Activated CD4-positive, alpha-beta memory T cell treated with anti-CD3 and anti-CD28 coated beads for 36 hours (primary cell): ENCODE results near the gene CLN6. TPM values are rescaled to one million over a fixed set of nuclear protein-coding genes. Genes with fewer than 3 reads are reported as not detected.
A peak's percentile ranks its signal among the peaks of the same experiment; 100 is the strongest.

ENCODE experiments used
- CTCF ChIA-PET: fragments of 350-600 bp; sonication (Branson Sonifier 250); formaldehyde crosslinking; loops from one replicate; lab custom pipeline; 2021; ENCODE audit warnings: antibody characterized with exemption, inconsistent platforms; lab: Charles Lee
- POLR2A ChIA-PET: fragments of 350-600 bp; sonication (Branson Sonifier 250); formaldehyde crosslinking; loops from one replicate; lab custom pipeline; 2021; ENCODE audit warnings: antibody characterized with exemption; lab: Charles Lee
- DNase-seq: peaks from one replicate; pipeline ENCODE4 v3.0.0-alpha.2; 2020
- H3K27ac Mint-ChIP-seq: one replicate; pipeline ENCODE4 v1.8.0; 2021; ENCODE audit warnings: mixed read lengths
- H3K27me3 Mint-ChIP-seq: one replicate; pipeline ENCODE4 v1.8.0; 2021; ENCODE audit warnings: mixed read lengths
- H3K36me3 Mint-ChIP-seq: one replicate; pipeline ENCODE4 v1.8.0; 2021; ENCODE audit warnings: mixed read lengths
- H3K4me1 Mint-ChIP-seq: one replicate; pipeline ENCODE4 v1.8.0; 2021; ENCODE audit warnings: low read depth, mixed read lengths
- H3K4me3 Mint-ChIP-seq: one replicate; pipeline ENCODE4 v1.8.0; 2021; ENCODE audit warnings: mild to moderate bottlenecking, mixed read lengths
- H3K9me3 Mint-ChIP-seq: one replicate; pipeline ENCODE4 v1.8.0; 2021; ENCODE audit warnings: mixed read lengths
- intact Hi-C: fragments of 100-400 bp; cut with micrococcal nuclease; formaldehyde crosslinking; loops from one replicate; pipeline ENCODE4 v1.15.1; 2023
- total RNA-seq, 2 experiments: library from RNA; stranded (reverse); gene quantifications; one replicate each; pipeline ENCODE4 v1.2.3, GENCODE V29; 2021

The CLN6 gene
- total RNA-seq, 2 experiments from 2014 or later, result 32.9 to 34.2 TPM

DNA sequence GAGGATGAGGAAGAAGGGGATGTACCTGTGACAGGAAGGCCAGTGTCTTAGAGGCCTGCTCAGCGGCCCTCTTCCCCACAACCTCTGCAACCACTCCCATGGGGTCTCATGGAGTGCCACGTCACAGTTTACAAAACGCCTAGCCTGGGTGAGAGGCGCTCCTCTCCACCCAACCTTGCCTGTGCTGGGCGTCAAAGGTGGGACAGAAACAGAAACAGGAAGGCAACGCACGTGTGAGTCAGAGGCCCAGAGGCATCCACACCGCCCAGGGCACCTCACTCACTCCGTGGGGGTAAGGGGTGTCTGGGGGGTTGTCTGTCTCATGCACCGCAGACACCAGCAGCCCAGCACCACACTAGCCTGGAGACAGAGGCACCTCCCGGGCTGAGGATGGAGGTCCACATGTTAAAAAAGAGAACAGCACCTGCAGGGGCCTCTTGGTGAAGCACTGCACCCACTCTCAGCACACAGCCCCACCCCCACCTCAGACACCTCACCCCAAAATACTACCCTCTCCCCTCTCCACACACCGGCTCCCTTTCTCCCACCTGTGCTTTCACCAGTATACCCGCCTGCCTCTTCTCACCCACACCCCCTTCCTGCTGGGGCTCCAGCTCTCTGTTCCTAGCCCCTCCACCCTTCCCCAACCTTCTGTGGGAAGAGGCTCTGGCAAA, 19.7 kb downstream of the CLN6 start:
- Mint-ChIP-seq H3K9me3 (no peaks in the 10 kb centered on the region), H3K4me3 (no peak overlapping the region), H3K4me1 (peaks cover 23% of the 10 kb centered on the region), H3K27ac (peak overlapping the region; percentile 51), H3K36me3 (no peaks in the 10 kb centered on the region), H3K27me3 (no peaks in the 10 kb centered on the region)
- ChIA-PET CTCF (interaction anchor here (0.8 to 3.6 kb wide), 3 partner anchors 10 to 346 kb away, joined by 5 to 16 read pairs (median 5); no protein-coding TSS in a partner anchor), POLR2A (interaction anchor here (1.1 kb wide), 1 partner anchor 20 kb away, joined by 4 read pairs; the partner anchor contains the start of gene CLN6)
- intact Hi-C loops, result loop anchor here (2.0 kb wide), 2 partner anchors 19 to 347 kb away; partner anchors contain the start of gene CLN6
- peak; percentile 54 for DNase-seq

DNA sequence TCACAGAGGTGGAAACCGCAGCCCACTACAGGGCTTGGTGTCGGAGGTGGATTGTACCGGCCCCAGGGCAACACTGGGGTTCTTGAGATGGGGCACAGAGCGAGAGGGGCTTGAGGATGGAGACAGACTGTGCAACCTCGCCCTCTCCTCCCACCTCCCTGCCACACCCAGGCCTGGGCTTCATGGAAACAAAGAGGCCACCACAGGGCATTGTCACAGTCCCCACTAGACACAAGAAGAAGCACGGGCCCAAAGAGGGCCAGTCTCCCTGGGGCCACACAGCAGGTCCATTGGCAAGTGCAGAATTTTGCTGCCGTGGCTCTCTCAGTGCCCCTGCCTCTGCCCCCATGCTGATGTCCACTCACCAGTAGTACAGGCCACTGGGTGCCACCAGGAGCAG, 20.3 kb downstream of the CLN6 start:
- Mint-ChIP-seq H3K27me3 (no peaks in the 10 kb centered on the region), H3K36me3 (no peaks in the 10 kb centered on the region), H3K4me3 (no peak overlapping the region), H3K9me3 (no peaks in the 10 kb centered on the region), H3K4me1 (peaks cover 23% of the 10 kb centered on the region), H3K27ac (peak overlapping the region; percentile 51)
- DNase-seq, result no peak
- intact Hi-C loops, result loop anchor here (2.0 kb wide), 2 partner anchors 20 to 346 kb away; partner anchors contain the start of gene CLN6
- ChIA-PET CTCF (interaction anchor here (3.6 kb wide), 1 partner anchor 346 kb away, joined by 16 read pairs; no protein-coding TSS in a partner anchor), POLR2A (interaction anchor here (1.1 kb wide), 1 partner anchor 20 kb away, joined by 4 read pairs; the partner anchor contains the start of gene CLN6)

DNA sequence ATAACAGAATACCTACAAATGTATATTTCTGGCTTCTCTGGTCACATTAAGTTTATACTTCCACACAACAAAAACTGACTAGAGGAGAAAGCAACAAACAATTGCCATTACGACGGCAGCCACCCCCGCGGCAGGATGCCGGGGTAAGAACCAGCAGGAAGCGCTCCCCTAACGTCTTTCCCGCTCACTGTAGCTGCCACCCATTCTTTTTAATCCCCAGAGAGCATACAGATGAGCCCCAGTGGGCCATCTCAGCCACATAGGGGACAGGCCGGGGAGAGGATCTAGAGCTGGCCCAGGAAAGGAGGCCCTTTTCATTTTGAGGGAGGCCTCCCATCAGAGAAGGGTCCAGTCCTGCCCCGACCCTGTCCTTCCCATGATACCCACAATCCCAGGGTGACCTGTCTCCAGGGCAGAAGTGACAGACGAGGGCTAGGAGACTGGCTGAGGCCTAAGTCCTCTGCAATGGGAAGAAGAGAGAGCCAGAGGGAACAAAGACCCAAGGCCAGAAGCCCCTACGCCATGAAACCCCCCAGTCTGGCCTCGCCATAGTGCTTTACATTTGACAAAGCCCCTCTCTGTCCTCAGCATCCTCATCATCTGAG, 20.8 kb downstream of the CLN6 start:
- CTCF ChIA-PET, result interaction anchor here (3.6 kb wide), 1 partner anchor 345 kb away, joined by 16 read pairs; no protein-coding TSS in a partner anchor
- Mint-ChIP-seq H3K9me3 (no peaks in the 10 kb centered on the region), H3K27ac (no peak overlapping the region), H3K4me1 (peaks cover 23% of the 10 kb centered on the region), H3K27me3 (no peaks in the 10 kb centered on the region), H3K36me3 (no peaks in the 10 kb centered on the region), H3K4me3 (no peak overlapping the region)
- peak; percentile 29 for DNase-seq
- intact Hi-C loops, result loop anchor here (2.0 kb wide), 2 partner anchors 20 to 346 kb away; partner anchors contain the start of gene CLN6
- POLR2A ChIA-PET, result interaction anchor here (1.1 kb wide), 1 partner anchor 21 kb away, joined by 4 read pairs; the partner anchor contains the start of gene CLN6

DNA sequence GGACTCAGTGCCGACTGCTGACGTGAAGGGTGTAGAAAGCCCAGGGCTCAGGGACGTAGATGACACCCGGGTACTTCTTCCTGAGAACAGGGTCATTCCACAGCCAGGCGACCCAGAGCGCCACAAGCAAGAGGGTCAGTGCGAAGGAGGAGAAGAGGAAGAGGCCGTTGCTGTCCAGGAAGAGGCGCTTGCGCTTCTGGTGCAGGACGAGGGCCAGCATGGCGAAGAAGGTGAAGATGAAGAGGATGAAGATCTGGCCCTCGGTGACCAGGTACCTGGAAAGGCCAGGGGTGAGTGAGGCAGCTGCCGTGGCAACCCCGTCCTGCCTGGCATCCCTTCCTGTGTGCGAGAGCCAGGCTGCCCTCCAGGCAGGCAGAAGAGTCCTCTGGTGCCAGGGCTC, 21.4 kb downstream of the CLN6 start:
- POLR2A ChIA-PET, result no interaction called here
- CTCF ChIA-PET, result no interaction called here
- peaks cover 23% of the 10 kb centered on the region for H3K4me1 Mint-ChIP-seq
- intact Hi-C loops, result loop anchor here (2.0 kb wide), 2 partner anchors 21 to 345 kb away; partner anchors contain the start of gene CLN6
- H3K27ac Mint-ChIP-seq, result no peak overlapping the region
- H3K4me3 Mint-ChIP-seq, result no peak overlapping the region
- no peak for DNase-seq
- no peaks in the 10 kb centered on the region for H3K27me3 Mint-ChIP-seq
- H3K36me3 Mint-ChIP-seq, result no peaks in the 10 kb centered on the region
- no peaks in the 10 kb centered on the region for H3K9me3 Mint-ChIP-seq

DNA sequence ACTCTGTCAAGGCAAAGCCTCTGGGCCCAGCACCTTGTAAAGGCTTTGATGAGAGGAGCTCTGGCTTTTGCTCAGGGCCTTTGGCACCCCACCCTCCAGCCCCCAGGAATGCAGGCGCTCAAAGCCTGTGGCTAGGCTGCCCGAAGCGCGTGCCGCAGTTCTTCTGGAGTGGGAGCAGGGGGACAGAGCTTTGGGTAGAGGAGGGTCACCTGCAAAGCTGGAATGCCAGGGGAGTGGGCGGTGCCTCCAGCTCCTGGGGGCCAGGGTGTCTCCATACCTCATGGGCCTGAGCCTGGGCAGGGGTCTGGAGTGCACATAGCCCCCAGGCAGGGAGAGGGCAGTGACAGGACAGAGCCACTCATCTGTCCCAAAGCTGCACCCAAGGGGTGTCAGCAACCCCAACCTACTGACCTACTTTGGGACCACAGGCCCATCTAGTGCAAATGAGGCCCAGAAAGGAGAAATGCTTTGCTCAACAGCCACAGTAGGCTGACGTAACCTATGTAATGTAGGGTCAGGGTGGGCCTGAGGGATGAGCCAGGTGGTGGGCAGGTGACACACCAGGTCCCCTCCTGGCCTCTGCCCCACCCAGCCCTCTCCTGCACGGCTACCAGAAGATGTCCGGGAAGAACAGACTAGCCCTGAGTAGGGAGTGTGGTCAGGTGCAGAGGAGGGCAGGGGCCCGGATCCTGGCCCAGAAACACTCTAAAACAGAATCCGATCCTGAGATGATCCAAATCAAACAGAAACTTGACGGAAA, 22.2 kb downstream of the CLN6 start:
- H3K4me3 Mint-ChIP-seq, result no peak overlapping the region
- DNase-seq, result no peak
- no peaks in the 10 kb centered on the region for H3K36me3 Mint-ChIP-seq
- H3K27ac Mint-ChIP-seq, result no peak overlapping the region
- POLR2A ChIA-PET, result no interaction called here
- no peaks in the 10 kb centered on the region for H3K27me3 Mint-ChIP-seq
- H3K9me3 Mint-ChIP-seq, result no peaks in the 10 kb centered on the region
- CTCF ChIA-PET, result no interaction called here
- H3K4me1 Mint-ChIP-seq, result peaks cover 23% of the 10 kb centered on the region
- intact Hi-C loops, result no loop called here

DNA sequence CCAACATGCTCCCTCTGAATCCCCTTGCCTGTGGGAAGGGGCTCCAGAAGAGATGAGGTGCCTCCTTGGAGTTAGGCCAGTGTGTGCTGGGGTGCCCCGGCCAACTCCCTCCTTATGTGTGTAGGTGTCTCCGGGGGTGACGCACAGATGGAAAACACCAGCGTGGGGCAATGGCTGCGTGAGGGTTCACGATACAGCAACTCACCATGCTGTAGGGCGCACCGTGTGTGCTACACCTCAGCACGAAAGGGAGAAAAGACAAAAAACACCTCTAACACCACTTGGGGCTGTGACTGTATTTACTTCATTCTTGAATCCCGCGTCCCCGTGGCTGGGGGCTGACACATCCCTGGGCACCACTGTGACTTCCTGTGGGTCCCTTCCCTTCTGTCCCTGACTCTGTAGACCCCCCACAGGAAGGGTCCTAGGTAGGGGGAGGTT, 22.8 kb downstream of the CLN6 start:
- no peak for DNase-seq
- POLR2A ChIA-PET, result no interaction called here
- CTCF ChIA-PET, result no interaction called here
- Mint-ChIP-seq H3K27me3 (no peaks in the 10 kb centered on the region), H3K4me1 (peaks cover 23% of the 10 kb centered on the region), H3K4me3 (no peak overlapping the region), H3K27ac (no peak overlapping the region), H3K9me3 (no peaks in the 10 kb centered on the region), H3K36me3 (no peaks in the 10 kb centered on the region)
- intact Hi-C loops, result no loop called here

DNA sequence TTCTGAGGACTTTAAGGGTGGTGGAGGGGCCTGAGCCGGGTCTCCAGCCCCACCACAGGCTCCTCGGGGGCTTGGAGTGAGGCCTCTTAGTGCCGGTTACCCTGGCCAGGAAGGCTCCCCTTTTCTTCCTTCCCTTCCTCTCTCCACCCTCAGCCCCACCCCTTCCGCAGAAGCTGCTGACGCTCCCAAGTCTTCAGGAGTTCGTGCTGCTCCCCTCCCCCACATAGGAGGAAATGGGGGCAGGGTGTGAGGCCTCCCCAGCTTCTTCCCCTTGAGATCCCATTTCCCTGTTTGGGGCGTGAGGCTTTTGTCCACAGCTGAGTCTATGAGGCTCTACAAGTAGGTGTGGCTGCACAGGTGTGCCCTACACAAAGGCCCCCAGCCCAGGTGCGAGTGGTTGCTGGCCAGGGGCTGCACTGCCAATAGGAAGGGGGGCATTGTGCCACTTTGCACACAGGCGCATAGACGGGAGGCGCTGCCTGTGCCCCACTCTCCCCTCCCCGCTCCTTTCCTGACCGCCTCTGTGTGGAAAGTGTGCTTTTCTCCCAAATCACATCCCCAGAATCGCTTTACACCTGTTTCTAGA, 23.5 kb downstream of the CLN6 start:
- no peaks in the 10 kb centered on the region for H3K27me3 Mint-ChIP-seq
- no peak overlapping the region for H3K4me3 Mint-ChIP-seq
- H3K36me3 Mint-ChIP-seq, result no peaks in the 10 kb centered on the region
- peaks cover 23% of the 10 kb centered on the region for H3K4me1 Mint-ChIP-seq
- H3K9me3 Mint-ChIP-seq, result no peaks in the 10 kb centered on the region
- intact Hi-C loops, result no loop called here
- CTCF ChIA-PET, result no interaction called here
- no peak overlapping the region for H3K27ac Mint-ChIP-seq
- DNase-seq, result no peak
- POLR2A ChIA-PET, result interaction anchor here (0.6 kb wide), 1 partner anchor 73 kb away, joined by 3 read pairs; no protein-coding TSS in a partner anchor

DNA sequence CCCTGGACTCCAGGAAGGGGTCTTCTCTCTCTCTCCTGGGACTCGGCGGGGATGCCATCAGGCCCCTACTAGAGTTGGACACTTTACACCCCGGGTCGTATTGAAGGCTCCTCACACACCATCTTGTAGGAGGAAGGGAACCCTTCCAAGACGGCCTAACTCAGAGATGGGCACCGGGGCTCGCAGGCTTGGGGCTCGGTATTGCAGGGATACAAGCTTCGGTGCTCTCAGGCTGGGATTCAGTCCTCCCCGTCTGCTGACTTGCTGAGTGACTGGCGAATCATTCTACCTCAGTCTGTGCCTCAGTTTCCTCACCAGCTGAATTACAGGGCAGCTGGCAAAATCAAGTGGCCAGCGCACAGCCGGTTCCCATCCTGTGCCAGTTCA, 24.0 kb downstream of the CLN6 start:
- intact Hi-C loops, result no loop called here
- H3K4me1 Mint-ChIP-seq, result peaks cover 21% of the 10 kb centered on the region
- no peaks in the 10 kb centered on the region for H3K36me3 Mint-ChIP-seq
- CTCF ChIA-PET, result no interaction called here
- DNase-seq, result no peak
- no peak overlapping the region for H3K27ac Mint-ChIP-seq
- no peaks in the 10 kb centered on the region for H3K27me3 Mint-ChIP-seq
- H3K9me3 Mint-ChIP-seq, result no peaks in the 10 kb centered on the region
- no peak overlapping the region for H3K4me3 Mint-ChIP-seq
- POLR2A ChIA-PET, result interaction anchor here (0.6 kb wide), 1 partner anchor 73 kb away, joined by 3 read pairs; no protein-coding TSS in a partner anchor

DNA sequence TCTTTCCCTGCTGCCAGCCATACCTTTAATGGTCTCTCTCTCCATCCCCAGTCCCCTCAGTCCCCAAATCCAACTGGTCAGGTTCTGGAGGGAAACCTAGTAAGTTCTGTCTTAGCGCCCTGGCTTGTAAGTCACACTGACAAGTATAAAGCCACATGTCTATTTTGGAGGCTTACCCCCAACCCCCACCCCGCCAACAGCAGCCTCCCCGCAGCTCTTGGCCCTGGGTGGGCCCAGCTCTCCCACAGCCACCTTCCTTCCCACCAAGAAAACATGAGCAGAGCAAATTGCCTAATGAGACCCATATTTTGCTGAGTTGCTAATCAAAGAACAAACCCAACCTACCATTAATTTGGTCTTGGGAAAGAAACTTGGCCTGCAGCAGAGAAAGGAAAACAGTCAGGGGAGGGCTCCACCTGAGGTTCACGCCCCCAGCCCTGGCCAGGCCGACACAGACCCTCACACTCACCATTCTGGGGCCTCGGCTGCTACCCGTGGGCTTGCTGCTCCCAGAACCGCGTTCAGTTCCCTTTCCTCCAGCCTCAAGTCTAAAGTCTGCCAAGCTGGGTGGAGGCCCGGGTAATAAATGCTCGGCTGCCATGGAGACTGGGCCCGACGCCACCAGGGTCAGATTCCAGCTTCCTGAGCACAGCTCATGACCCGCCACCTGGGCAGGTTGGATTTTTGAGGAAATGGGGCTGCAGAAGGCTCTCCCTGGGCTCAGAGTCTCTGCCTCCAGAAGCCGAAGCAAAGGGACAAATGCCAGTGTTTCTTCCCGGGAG, 24.6 kb downstream of the CLN6 start, which contains the start of gene CALML4:
Gene CALML4 (minus strand): TSS at position 557 of the 782 bp plus-strand sequence. CDS start 85 bp downstream, at position 472.
- Mint-ChIP-seq H3K27me3 (no peaks in the 10 kb centered on the region), H3K4me3 (no peak within 1 kb of the TSS), H3K27ac (no peak within 1 kb of the TSS), H3K9me3 (no peaks in the 10 kb centered on the region), H3K36me3 (no peaks in the 10 kb centered on the region), H3K4me1 (peaks cover 19% of the 10 kb centered on the region)
- ChIA-PET POLR2A (no interaction called here), CTCF (no interaction called here)
- DNase-seq, result no peak
- intact Hi-C loops, result no loop called here

DNA sequence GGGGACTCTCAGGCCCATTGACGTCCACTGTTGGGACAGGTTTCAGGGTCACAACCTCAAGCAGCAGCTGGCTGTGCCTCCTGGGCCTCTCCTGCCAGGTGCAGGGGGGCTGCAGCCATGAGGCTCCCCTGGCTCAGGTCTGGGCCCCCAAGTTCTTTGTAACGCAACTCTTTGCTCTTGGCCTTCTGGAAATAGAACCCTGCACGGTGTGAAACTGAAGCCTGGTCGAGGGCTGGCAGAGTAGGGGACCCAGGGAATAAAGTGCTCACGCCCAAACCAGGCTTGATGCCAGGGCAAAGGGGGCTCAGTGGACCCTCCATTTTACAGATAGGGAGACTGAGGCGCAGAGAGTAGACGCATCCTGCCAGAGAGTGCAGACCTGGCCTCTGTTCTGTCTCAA, 25.2 kb downstream of the CLN6 start:
- H3K27ac Mint-ChIP-seq, result no peak overlapping the region
- CTCF ChIA-PET, result no interaction called here

DNA sequence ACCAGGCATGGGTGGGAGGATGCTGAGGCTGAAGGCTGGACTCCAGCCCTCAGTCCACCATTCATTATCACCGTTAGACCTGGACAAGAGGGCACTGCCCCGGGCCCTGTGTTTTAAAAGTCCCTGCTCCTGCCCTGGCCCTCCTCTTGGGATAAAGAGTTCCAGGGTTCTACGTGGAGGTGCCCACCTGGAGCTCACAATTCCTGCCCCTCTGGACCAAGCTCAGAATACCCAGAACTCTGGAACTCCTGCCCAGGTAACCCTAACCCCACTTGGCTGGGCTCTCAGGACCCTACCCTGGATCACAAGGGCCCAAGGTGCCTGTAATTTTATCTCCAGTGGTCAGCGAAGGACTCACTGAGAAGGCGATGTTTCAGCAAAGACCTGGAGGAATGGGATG, 25.6 kb downstream of the CLN6 start:
- no peak overlapping the region for H3K4me3 Mint-ChIP-seq
- POLR2A ChIA-PET, result no interaction called here
- H3K9me3 Mint-ChIP-seq, result no peaks in the 10 kb centered on the region
- H3K27ac Mint-ChIP-seq, result no peak overlapping the region
- peaks cover 9% of the 10 kb centered on the region for H3K4me1 Mint-ChIP-seq
- no peaks in the 10 kb centered on the region for H3K27me3 Mint-ChIP-seq
- CTCF ChIA-PET, result no interaction called here
- no peaks in the 10 kb centered on the region for H3K36me3 Mint-ChIP-seq
- intact Hi-C loops, result no loop called here
- no peak for DNase-seq

More for the DNA sequence above, 25.2 kb downstream of the CLN6 start:
- H3K4me1 Mint-ChIP-seq, result peaks cover 13% of the 10 kb centered on the region
- DNase-seq, result no peak
- intact Hi-C loops, result no loop called here
- H3K4me3 Mint-ChIP-seq, result no peak overlapping the region
- no peaks in the 10 kb centered on the region for H3K9me3 Mint-ChIP-seq
- H3K36me3 Mint-ChIP-seq, result no peaks in the 10 kb centered on the region
- H3K27me3 Mint-ChIP-seq, result no peaks in the 10 kb centered on the region
- POLR2A ChIA-PET, result no interaction called here
